GM18858 (cell line): ENCODE measurements around the gene ZNF608.

Experiments used
- ATAC-seq: cut with Tn5 transposase; IDR thresholded peaks from one replicate; pipeline ENCODE4 v1.9.1; 2021; ENCODE audit not compliant: unreplicated experiment

The ZNF608 gene

GRCh38 chr5:124696898-124697297 lies 49.5 kb downstream of the ZNF608 start:
- ATAC-seq = no peak
